IMR-90 (cell line): ENCODE measurements around the gene ARL9. TPM values are rescaled to one million over a fixed set of nuclear protein-coding genes. Genes with fewer than 3 reads are reported as not detected.

Source experiments
- ATAC-seq: fragments of 200-7000 bp; cut with Tn5 transposase; 2 replicates; pipeline ENCODE4 v1.9.1; 2020; ENCODE audit warnings: low read depth, mild to moderate bottlenecking, moderate library complexity
- BruUV-seq: library from RNA; stranded (reverse); fragments of 400-500 nt; replicated peaks from 2 replicates; lab custom pipeline; 2021; lab: Mats Ljungman, UMichigan
- CTCF ChIA-PET: fragments of 300-600 bp; formaldehyde crosslinking; extraction: SDS; loops from one replicate; lab custom pipeline; 2021; ENCODE audit warnings: antibody characterized with exemption; lab: Yijun Ruan, JAX
- POLR2A ChIA-PET: fragments of 300-600 bp; sonication (Branson Sonifier 250); formaldehyde crosslinking; loops from one replicate; lab custom pipeline; 2022; ENCODE audit warnings: antibody characterized with exemption; ENCODE audit not compliant: unreplicated experiment; lab: Charles Lee
- DNase-seq: peaks from one replicate; pipeline ENCODE4 v3.0.0; 2013
- H2AFZ ChIP-seq: replicated peaks from 2 replicates; pipeline ENCODE3; 2013; ENCODE audit warnings: low read length, mild to moderate bottlenecking; ENCODE audit not compliant: poor library complexity
- H2AK5ac ChIP-seq: 2 replicates; pipeline ENCODE4 v1.6.1; 2013; ENCODE audit warnings: low read depth, low read length, inconsistent platforms
- H2AK9ac ChIP-seq: replicated peaks from 2 replicates; pipeline ENCODE3; 2013; ENCODE audit warnings: mild to moderate bottlenecking, low read depth, low read length, moderate library complexity; ENCODE audit not compliant: poor library complexity
- H2BK120ac ChIP-seq: 2 replicates; pipeline ENCODE4 v1.6.1; 2013; ENCODE audit warnings: low read depth, low read length, inconsistent platforms
- H2BK15ac ChIP-seq: 3 replicates; pipeline ENCODE4 v1.6.1; 2013; ENCODE audit warnings: low read depth, low read length, inconsistent platforms
- H2BK20ac ChIP-seq: 2 replicates; pipeline ENCODE4 v1.6.1; 2013; ENCODE audit warnings: low read depth, mild to moderate bottlenecking, inconsistent platforms, low read length, moderate library complexity
- H2BK5ac ChIP-seq: 2 replicates; pipeline ENCODE4 v1.6.1; 2013; ENCODE audit warnings: mild to moderate bottlenecking, low read depth, low read length, inconsistent platforms; ENCODE audit not compliant: poor library complexity, severe bottlenecking
- H3K14ac ChIP-seq: replicated peaks from 2 replicates; pipeline ENCODE4 v1.6.1; 2013; ENCODE audit warnings: low read depth, low read length, inconsistent platforms
- H3K18ac ChIP-seq: 2 replicates; pipeline ENCODE4 v1.6.1; 2013; ENCODE audit warnings: low read depth, low read length, control low read depth
- H3K23ac ChIP-seq: 2 replicates; pipeline ENCODE4 v1.6.1; 2013; ENCODE audit warnings: low read depth, low read length, inconsistent platforms
- H3K27ac ChIP-seq: 2 replicates; pipeline ENCODE4 v1.5.1; 2013; ENCODE audit warnings: mild to moderate bottlenecking, control low read depth, low read length; ENCODE audit not compliant: insufficient read depth
- H3K27me3 ChIP-seq: 2 replicates; pipeline ENCODE4 v1.6.1; 2013; ENCODE audit warnings: low read length; ENCODE audit not compliant: control insufficient read depth, insufficient read depth
- H3K36me3 ChIP-seq: 2 replicates; pipeline ENCODE4 v1.6.1; 2013; ENCODE audit warnings: low read length, mixed read lengths; ENCODE audit not compliant: control insufficient read depth, insufficient read depth
- H3K4ac ChIP-seq: 2 replicates; pipeline ENCODE4 v1.6.1; 2013; ENCODE audit warnings: low read depth, low read length, inconsistent platforms
- H3K4me1 ChIP-seq: 2 replicates; pipeline ENCODE4 v1.6.1; 2013; ENCODE audit warnings: low read length, mixed read lengths; ENCODE audit not compliant: control insufficient read depth, insufficient read depth
- H3K4me2 ChIP-seq: 2 replicates; pipeline ENCODE4 v1.6.1; 2013; ENCODE audit warnings: low read depth, mild to moderate bottlenecking, control low read depth, low read length, moderate library complexity
- H3K4me3 ChIP-seq: 2 replicates; pipeline ENCODE4 v1.5.1; 2013; ENCODE audit warnings: low read depth, mild to moderate bottlenecking, control low read depth, low read length, moderate library complexity; ENCODE audit not compliant: insufficient read depth
- H3K56ac ChIP-seq: 2 replicates; pipeline ENCODE4 v1.6.1; 2013; ENCODE audit warnings: low read length, inconsistent platforms; ENCODE audit not compliant: insufficient read depth; ENCODE audit errors: extremely low read depth
- H3K79me1 ChIP-seq, 2 experiments: 2 replicates each; pipeline ENCODE4 v1.6.1; 2013; ENCODE audit warnings: low read length in 2 of 2, inconsistent platforms in 1 of 2, low read depth in 1 of 2
- H3K9ac ChIP-seq: 2 replicates; pipeline ENCODE4 v1.6.1; 2013; ENCODE audit warnings: low read depth, low read length, control low read depth
- H3K9me1 ChIP-seq: 2 replicates; pipeline ENCODE4 v1.6.1; 2013; ENCODE audit warnings: low read length, inconsistent platforms; ENCODE audit not compliant: insufficient read depth
- H3K9me3 ChIP-seq: 2 replicates; pipeline ENCODE4 v1.6.1; 2013; ENCODE audit warnings: low read length; ENCODE audit not compliant: control insufficient read depth, insufficient read depth
- H4K20me1 ChIP-seq: 2 replicates; pipeline ENCODE4 v1.6.1; 2013; ENCODE audit warnings: low read length, inconsistent platforms; ENCODE audit not compliant: insufficient read depth
- H4K5ac ChIP-seq: 2 replicates; pipeline ENCODE4 v1.6.1; 2013; ENCODE audit warnings: mild to moderate bottlenecking, low read depth, low read length, control low read depth
- H4K8ac ChIP-seq, 2 experiments: 2 replicates each; pipeline ENCODE4 v1.6.1; 2013; ENCODE audit warnings: low read depth in 2 of 2, low read length in 2 of 2, control low read depth in 1 of 2, inconsistent platforms in 1 of 2
- H4K91ac ChIP-seq: 2 replicates; pipeline ENCODE4 v1.6.1; 2013; ENCODE audit warnings: low read depth, low read length, inconsistent platforms; ENCODE audit not compliant: insufficient read depth
- BHLHE40 ChIP-seq: fragments of 150-350 bp; IDR thresholded peaks from 2 replicates; pipeline ENCODE4 v1.6.1; 2016; ENCODE audit warnings: mild to moderate bottlenecking, low read depth, low read length
- CHD1 ChIP-seq: IDR thresholded peaks from 2 replicates; pipeline ENCODE4 v1.6.1; 2012; ENCODE audit warnings: low read depth, low read length, improper control_type of control experiment
- CTCF ChIP-seq: conservative IDR thresholded peaks from 2 replicates; pipeline ENCODE4 v1.5.1; 2012; ENCODE audit warnings: mild to moderate bottlenecking, low read depth, low read length, improper control_type of control experiment
- ELK1 ChIP-seq: fragments of 150-350 bp; IDR thresholded peaks from 2 replicates; pipeline ENCODE4 v1.6.1; 2016; ENCODE audit warnings: low read depth, mild to moderate bottlenecking, low read length, moderate library complexity, borderline replicate concordance
- FOS ChIP-seq: fragments of 150-350 bp; IDR thresholded peaks from 2 replicates; pipeline ENCODE4 v1.6.1; 2016; ENCODE audit warnings: low read depth, low read length
- MAFK ChIP-seq: IDR thresholded peaks from 2 replicates; pipeline ENCODE4 v1.6.1; 2012; ENCODE audit warnings: low read depth, low read length, improper control_type of control experiment
- MAZ ChIP-seq: IDR thresholded peaks from 2 replicates; pipeline ENCODE4 v1.6.1; 2012; ENCODE audit warnings: low read depth, mild to moderate bottlenecking, low read length, improper control_type of control experiment, moderate library complexity, borderline replicate concordance
- MXI1 ChIP-seq: IDR thresholded peaks from 2 replicates; pipeline ENCODE4 v1.6.1; 2012; ENCODE audit warnings: low read depth, mild to moderate bottlenecking, low read length, moderate library complexity, borderline replicate concordance
- NFE2L2 ChIP-seq: fragments of 150-350 bp; IDR thresholded peaks from 2 replicates; pipeline ENCODE4 v1.6.1; 2016; ENCODE audit warnings: low read depth, mild to moderate bottlenecking, low read length
- POLR2A ChIP-seq: IDR thresholded peaks from 2 replicates; pipeline ENCODE4 v1.6.1; 2012; ENCODE audit warnings: mild to moderate bottlenecking, low read depth, low read length
- RAD21 ChIP-seq: IDR thresholded peaks from 2 replicates; pipeline ENCODE4 v1.6.1; 2012; ENCODE audit warnings: low read length, improper control_type of control experiment
- RCOR1 ChIP-seq: IDR thresholded peaks from 2 replicates; pipeline ENCODE4 v1.6.1; 2012; ENCODE audit warnings: mild to moderate bottlenecking, low read length, improper control_type of control experiment; ENCODE audit not compliant: insufficient replicate concordance
- SMC3 ChIP-seq: fragments of 150-350 bp; IDR thresholded peaks from 2 replicates; pipeline ENCODE4 v1.6.1; 2016; ENCODE audit warnings: low read depth, mild to moderate bottlenecking, antibody characterized with exemption, low read length, moderate library complexity
- USF2 ChIP-seq: fragments of 150-350 bp; IDR thresholded peaks from 2 replicates; pipeline ENCODE4 v1.6.1; 2017; ENCODE audit warnings: mild to moderate bottlenecking, antibody characterized with exemption, low read length, low read depth
- WGBS, 2 experiments: methylation state at CpG; one replicate each; pipeline versions ENCODE4 v1.1.5 to v1.1.7; 2013; ENCODE audit warnings: missing lambda C conversion rate in 2 of 2; ENCODE audit not compliant: insufficient read length in 1 of 2; ENCODE audit errors: extremely low coverage in 2 of 2; 5-methylcytosine and 5-hydroxymethylcytosine counted together
- dilution Hi-C: fragments of 300-500 bp; cut with HindIII; formaldehyde crosslinking; loops from one replicate; pipeline ENCODE4 v1.14.3; 2018; ENCODE audit warnings: low sequenced_read_pairs; ENCODE audit not compliant: unreplicated experiment
- in situ Hi-C: fragments of 300-500 bp; cut with MboI; formaldehyde crosslinking; loops from 3 replicates; pipeline ENCODE4 v1.14.3; 2019; ENCODE audit warnings: low sequenced_read_pairs, inconsistent platforms, mixed read lengths
- intact Hi-C: fragments of 100-400 bp; cut with micrococcal nuclease; formaldehyde crosslinking; loops from 2 replicates; pipeline ENCODE4 v1.10.0; 2022
- polyA plus RNA-seq, 3 experiments: library from polyadenylated mRNA; depleted of rRNA; stranded (reverse); fragments of >200 nt; gene quantifications; 2 replicates each; pipeline ENCODE4 v1.2.3, GENCODE V29; 2012; ENCODE audit warnings: low replicate concordance in 1 of 3
- total RNA-seq: library from RNA; depleted of rRNA; stranded (reverse); fragments of >200 nt; gene quantifications from 2 replicates; pipeline ENCODE4 v1.2.3, GENCODE V29; 2012

The ARL9 gene
- total and polyA plus RNA-seq, 2 of the 4 experiments (the other 2 are of a cell fraction), result 0.18 to 0.51 TPM

GRCh38 chr4:56537147-56537546 lies 31.6 kb downstream of the ARL9 start:
- no peak for ATAC-seq
- 100% methylated on average over 1 of the region's 1 CpG; no CpG with 5 or more reads in 1 of the 2 experiments for WGBS, 2 experiments
- Histone ChIP-seq H3K27ac (no peak overlapping the region), H2BK120ac (no peak overlapping the region), H2AK9ac (no peak overlapping the region), H3K4ac (no peak overlapping the region), H2AFZ (no peak overlapping the region), H3K36me3 (no peaks in the 10 kb centered on the region), H4K8ac (no peak overlapping the region), H3K9me3 (no peaks in the 10 kb centered on the region), H3K14ac (no peak overlapping the region), H3K4me1 (no peaks in the 10 kb centered on the region), H2AK5ac (no peak overlapping the region), H3K4me3 (no peak overlapping the region), H3K27me3 (no peaks in the 10 kb centered on the region), H3K79me1 (no peaks in the 10 kb centered on the region), H3K23ac (no peak overlapping the region), H3K9me1 (no peaks in the 10 kb centered on the region), H4K20me1 (no peaks in the 10 kb centered on the region), H4K5ac (no peak overlapping the region), H3K18ac (no peak overlapping the region), H2BK5ac (no peak overlapping the region), H2BK20ac (no peak overlapping the region), H3K4me2 (no peak overlapping the region), H3K56ac (no peak overlapping the region), H3K9ac (no peak overlapping the region), H2BK15ac (no peak overlapping the region), H4K91ac (no peak overlapping the region)
- DNase-seq, result no peak
- TF ChIP-seq ELK1 (no peak), CHD1 (no peak), MAZ (no peak), RCOR1 (no peak), BHLHE40 (no peak), POLR2A (no peak), MAFK (no peak), SMC3 (no peak), RAD21 (no peak), USF2 (no peak), FOS (no peak), NFE2L2 (no peak), MXI1 (no peak), CTCF (no peak)
- BruUV-seq, result no TSS peak
- ChIA-PET CTCF (no interaction called here), POLR2A (no interaction called here)
- dilution Hi-C loops (no loop called here), in situ Hi-C loops (no loop called here), intact Hi-C loops (no loop called here)
